MCF 10A (cell line): ENCODE measurements around the gene DIP2C. TPM values are rescaled to one million over a fixed set of nuclear protein-coding genes. Genes with fewer than 3 reads are reported as not detected.
"Not testable (repeated sequence)": the region's sequence is repeated elsewhere in the genome, so short reads cannot be mapped to it uniquely, and the experiment has no call there.

Experiments
- BruUV-seq: library from RNA; stranded (reverse); fragments of 400-500 nt; replicated peaks from 2 replicates; lab custom pipeline; 2021; lab: Mats Ljungman, UMichigan
- CTCF ChIA-PET: fragments of 300-600 bp; sonication (Branson Sonifier 250); formaldehyde crosslinking; extraction: SDS; loops from one replicate; lab custom pipeline; 2021; ENCODE audit warnings: antibody characterized with exemption, inconsistent platforms; lab: Yijun Ruan, JAX
- POLR2A ChIA-PET: fragments of 300-600, 350-650 bp; sonication (Branson Sonifier 250); formaldehyde crosslinking; extraction: SDS; loops from one replicate; lab custom pipeline; 2020; ENCODE audit warnings: antibody characterized with exemption, inconsistent platforms; lab: Yijun Ruan, JAX
- DNase-seq: peaks from one replicate; pipeline ENCODE4 v3.0.0-alpha.2; 2018; ENCODE audit not compliant: unreplicated experiment
- H3K27ac Mint-ChIP-seq: one replicate; pipeline ENCODE4 v1.8.0; 2022; ENCODE audit warnings: mild to moderate bottlenecking, low read depth, mixed read lengths; ENCODE audit not compliant: unreplicated experiment
- H3K27me3 Mint-ChIP-seq: one replicate; pipeline ENCODE4 v1.8.0; 2022; ENCODE audit warnings: mixed read lengths; ENCODE audit not compliant: insufficient read depth, unreplicated experiment
- H3K36me3 Mint-ChIP-seq: one replicate; pipeline ENCODE4 v1.8.0; 2022; ENCODE audit warnings: mild to moderate bottlenecking, moderate library complexity, mixed read lengths; ENCODE audit not compliant: insufficient read depth, unreplicated experiment
- H3K4me1 Mint-ChIP-seq: one replicate; pipeline ENCODE4 v1.8.0; 2022; ENCODE audit warnings: mixed read lengths; ENCODE audit not compliant: insufficient read depth, unreplicated experiment
- H3K4me3 Mint-ChIP-seq: one replicate; pipeline ENCODE4 v1.8.0; 2022; ENCODE audit warnings: mild to moderate bottlenecking, moderate library complexity, mixed read lengths; ENCODE audit not compliant: unreplicated experiment
- H3K9me3 Mint-ChIP-seq: one replicate; pipeline ENCODE4 v1.8.0; 2022; ENCODE audit warnings: mixed read lengths; ENCODE audit not compliant: unreplicated experiment
- CTCF ChIP-seq: fragments of 200-600 bp; IDR thresholded peaks from one replicate; pipeline ENCODE4 v1.8.0; 2022; ENCODE audit warnings: antibody characterized with exemption, mild to moderate bottlenecking; ENCODE audit not compliant: unreplicated experiment
- intact Hi-C: fragments of 100-400 bp; cut with micrococcal nuclease; formaldehyde crosslinking; loops from 2 replicates; pipeline ENCODE4 v1.14.1; 2022
- total RNA-seq: library from RNA; stranded (reverse); gene quantifications from 2 replicates; pipeline ENCODE4 v1.2.3, GENCODE V29; 2022

Gene DIP2C
- total RNA-seq, 1 experiment from 2014 or later: 0.37 TPM

- peak; percentile 80 for DNase-seq
- BruUV-seq: no TSS peak
- no peak for TF ChIP-seq CTCF
- POLR2A ChIA-PET: interaction anchor here (0.5 kb wide), 1 partner anchor 50 kb away, joined by 3 read pairs; no protein-coding TSS in a partner anchor
- no peaks in the 10 kb centered on the region for H3K36me3 Mint-ChIP-seq
- intact Hi-C loops: no loop called here
- CTCF ChIA-PET: no interaction called here
- H3K27ac Mint-ChIP-seq: no peak overlapping the region
- peaks cover 12% of the 10 kb centered on the region for H3K9me3 Mint-ChIP-seq
- H3K27me3 Mint-ChIP-seq: no peaks in the 10 kb centered on the region
- H3K4me3 Mint-ChIP-seq: no peak overlapping the region
- H3K4me1 Mint-ChIP-seq: peaks cover 12% of the 10 kb centered on the region
These were observed 422.5 kb downstream of the DIP2C start for GRCh38 chr10:266974-267425.

- not testable (repeated sequence) for H3K27ac Mint-ChIP-seq
These were observed 423.5 kb downstream of the DIP2C start for GRCh38 chr10:265816-266588.

GRCh38 chr10:265074-265440, 424.4 kb downstream of the DIP2C start:
- DNase-seq: peak; percentile 31
- CTCF ChIA-PET, H3K27ac Mint-ChIP-seq, H3K36me3 Mint-ChIP-seq, H3K4me3 Mint-ChIP-seq, BruUV-seq, intact Hi-C loops, H3K27me3 Mint-ChIP-seq, POLR2A ChIA-PET: not testable (repeated sequence)
- Mint-ChIP-seq H3K4me1 (peaks cover 12% of the 10 kb centered on the region), H3K9me3 (peaks cover 12% of the 10 kb centered on the region)

More at GRCh38 chr10:265816-266588, 423.5 kb downstream of the DIP2C start:
- DNase-seq, POLR2A ChIA-PET, intact Hi-C loops, H3K27me3 Mint-ChIP-seq, CTCF ChIA-PET, H3K36me3 Mint-ChIP-seq, BruUV-seq, H3K4me3 Mint-ChIP-seq: not testable (repeated sequence)
- Mint-ChIP-seq H3K4me1 (peaks cover 12% of the 10 kb centered on the region), H3K9me3 (peaks cover 12% of the 10 kb centered on the region)

GRCh38 chr10:264160-265073, 425.1 kb downstream of the DIP2C start:
- POLR2A ChIA-PET, intact Hi-C loops, BruUV-seq, CTCF ChIA-PET, H3K4me3 Mint-ChIP-seq, H3K27me3 Mint-ChIP-seq, H3K36me3 Mint-ChIP-seq: not testable (repeated sequence)
- H3K27ac Mint-ChIP-seq: peak overlapping the region; percentile 22
- H3K4me1 Mint-ChIP-seq: peaks cover 12% of the 10 kb centered on the region
- peak; percentile 11 for DNase-seq
- peaks cover 12% of the 10 kb centered on the region for H3K9me3 Mint-ChIP-seq

GRCh38 chr10:260819-261429, 428.5 kb downstream of the DIP2C start:
- ChIA-PET POLR2A (no interaction called here), CTCF (no interaction called here)
- no peaks in the 10 kb centered on the region for H3K27me3 Mint-ChIP-seq
- BruUV-seq: no TSS peak
- no peak for DNase-seq
- no peaks in the 10 kb centered on the region for H3K36me3 Mint-ChIP-seq
- H3K4me1 Mint-ChIP-seq: peaks cover 9% of the 10 kb centered on the region
- H3K4me3 Mint-ChIP-seq: no peak overlapping the region
- intact Hi-C loops: no loop called here
- H3K9me3 Mint-ChIP-seq: peaks cover 12% of the 10 kb centered on the region
- no peak overlapping the region for H3K27ac Mint-ChIP-seq
- TF ChIP-seq CTCF: no peak
